DMS 273 treated with DMSO at 0.1 percent for 48 hours (cell line): ENCODE results near the gene C17orf78.
"Not testable (repeated sequence)": the region's sequence is repeated elsewhere in the genome, so short reads cannot be mapped to it uniquely, and the experiment has no call there.

Source experiments
- DNase-seq: peaks from one replicate; lab custom pipeline; 2025; lab: John Stamatoyannopoulos, UW

C17orf78 gene

DNA sequence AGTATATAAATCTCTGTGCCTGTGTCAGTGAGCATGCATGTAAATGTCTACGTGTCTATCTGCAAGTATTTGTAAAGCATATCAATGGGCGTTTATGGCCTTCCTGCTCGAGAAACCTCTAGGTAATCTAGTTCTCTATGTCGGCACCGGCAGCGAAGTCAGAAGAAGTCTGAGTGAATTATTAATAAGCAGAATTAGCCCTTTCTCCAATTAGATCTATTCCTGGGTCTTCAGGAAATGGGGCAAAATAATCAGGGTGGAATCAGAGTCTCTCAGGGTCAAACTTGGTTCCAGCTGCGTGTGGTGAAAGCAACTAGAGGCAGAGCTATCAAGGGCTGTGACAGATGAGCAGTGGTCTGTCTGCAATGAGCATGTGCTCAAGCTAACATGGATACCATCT lies at the start of gene C17orf78:
TSS of gene C17orf78 (plus strand) at position 280 of the 400 bp plus-strand sequence. CDS start at position 388, 108 bp downstream.
- DNase-seq = no peak

DNA sequence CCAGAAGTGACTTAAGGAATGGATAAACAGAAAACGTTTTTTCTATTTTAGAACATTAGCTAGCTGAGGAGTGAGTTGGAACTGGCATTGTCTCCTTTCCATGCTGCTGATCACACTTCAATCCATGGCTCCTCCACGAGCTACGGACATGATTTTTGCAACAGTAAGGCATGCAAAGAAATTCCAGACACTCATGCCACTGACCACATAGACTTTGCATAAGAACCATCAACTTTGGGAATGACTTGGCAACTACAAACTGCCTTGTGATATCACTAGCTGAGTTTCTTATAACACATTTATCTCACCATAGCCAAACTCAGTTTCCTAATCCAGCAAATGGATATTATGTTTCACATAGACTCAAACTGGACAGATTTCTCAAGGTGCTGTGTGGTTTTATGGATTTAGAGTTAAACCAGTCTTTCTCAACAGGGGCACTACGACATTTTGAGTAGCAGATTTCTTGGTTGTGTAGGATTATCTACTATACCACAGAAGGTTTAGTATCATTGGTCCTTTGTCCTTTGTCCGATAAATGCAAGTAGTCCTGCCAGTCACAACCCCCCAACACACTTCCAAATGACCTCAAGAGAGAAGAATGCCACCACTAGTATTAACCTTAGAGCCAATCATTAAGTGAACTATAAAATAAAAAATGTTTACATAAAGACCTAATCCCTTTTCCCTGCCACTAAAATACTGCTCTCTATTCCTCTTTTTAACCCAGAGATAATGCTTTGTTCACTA lies 48.3 kb upstream of the C17orf78 start:
- no peak for DNase-seq

DNA sequence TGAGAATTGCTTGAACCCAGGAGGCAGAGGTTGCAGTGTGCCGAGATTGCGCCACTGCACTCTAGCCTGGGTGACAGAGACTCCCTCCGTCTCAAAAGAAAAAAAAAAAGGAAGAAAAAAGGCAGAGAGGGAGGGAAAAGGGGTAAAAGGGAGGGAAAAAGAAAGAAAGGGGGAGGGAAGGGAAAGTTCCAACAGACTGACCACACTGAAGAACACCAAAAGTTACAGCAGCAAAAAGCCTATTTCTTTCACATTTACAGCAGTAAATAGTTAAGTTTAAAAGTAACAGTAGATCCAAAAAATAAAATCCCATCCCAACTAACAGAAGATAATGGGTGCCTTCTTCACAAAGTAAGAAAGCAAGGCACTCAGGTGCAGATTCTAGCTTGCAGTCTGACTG lies 36.9 kb upstream of the C17orf78 start:
- no peak for DNase-seq

DNA sequence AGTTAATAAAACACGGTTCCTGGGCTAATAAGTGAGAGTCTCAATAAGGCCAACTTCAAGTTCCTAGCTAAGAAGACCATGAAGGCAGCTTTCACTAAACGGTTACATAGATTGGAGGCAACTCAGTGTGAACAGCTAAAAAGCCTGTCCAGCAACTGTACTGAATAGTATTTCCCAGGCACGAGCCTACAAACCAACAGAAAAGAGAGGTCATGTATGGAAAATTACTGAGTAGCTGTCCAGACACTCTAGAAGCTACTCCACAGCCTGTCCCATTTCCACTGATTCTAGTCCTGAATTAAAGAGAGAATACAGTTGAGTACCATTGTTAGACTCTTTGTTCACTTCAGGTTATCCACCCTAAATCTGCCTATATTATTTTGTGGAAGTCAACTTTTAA lies 36.5 kb upstream of the C17orf78 start:
- DNase-seq = no peak

DNA sequence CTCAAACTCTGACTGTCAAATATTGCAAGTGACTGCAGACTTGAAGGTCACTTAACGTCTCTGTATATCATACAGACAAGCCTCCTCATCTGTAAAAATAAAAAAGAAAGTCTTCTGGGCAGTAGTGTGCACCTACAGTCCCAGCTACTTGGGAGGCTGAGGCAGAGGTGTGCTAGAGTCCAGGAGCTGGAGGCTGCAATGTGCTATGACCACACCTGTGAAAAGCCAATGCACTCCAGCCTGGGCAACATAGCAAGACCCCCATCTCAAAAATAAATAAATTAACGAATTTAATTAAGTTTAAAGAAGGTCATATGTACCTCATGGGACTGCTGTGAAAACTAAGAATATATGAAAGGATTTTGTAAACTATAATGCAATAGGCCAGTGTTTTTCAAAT lies 35.0 kb upstream of the C17orf78 start:
- no peak for DNase-seq

DNA sequence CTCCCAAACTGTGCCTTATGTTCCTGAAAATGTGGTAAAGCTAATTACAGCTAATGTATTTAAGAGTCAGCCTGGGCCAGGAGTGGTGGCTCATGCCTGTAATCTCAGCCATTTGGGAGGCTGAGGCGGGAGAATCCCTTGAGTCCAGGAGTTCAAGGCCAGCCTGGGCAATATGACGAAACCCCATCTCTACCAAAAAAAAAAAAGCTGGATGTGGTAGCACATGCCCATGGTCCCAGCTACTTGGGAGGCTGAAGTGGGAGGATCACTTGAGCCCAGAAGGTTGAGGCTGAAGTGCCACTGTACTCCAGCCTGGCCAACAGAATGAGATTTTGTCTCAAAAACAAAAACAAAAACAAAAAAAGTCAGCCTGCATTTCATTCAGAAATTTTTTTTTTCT lies 33.2 kb upstream of the C17orf78 start:
- no peak for DNase-seq

DNA sequence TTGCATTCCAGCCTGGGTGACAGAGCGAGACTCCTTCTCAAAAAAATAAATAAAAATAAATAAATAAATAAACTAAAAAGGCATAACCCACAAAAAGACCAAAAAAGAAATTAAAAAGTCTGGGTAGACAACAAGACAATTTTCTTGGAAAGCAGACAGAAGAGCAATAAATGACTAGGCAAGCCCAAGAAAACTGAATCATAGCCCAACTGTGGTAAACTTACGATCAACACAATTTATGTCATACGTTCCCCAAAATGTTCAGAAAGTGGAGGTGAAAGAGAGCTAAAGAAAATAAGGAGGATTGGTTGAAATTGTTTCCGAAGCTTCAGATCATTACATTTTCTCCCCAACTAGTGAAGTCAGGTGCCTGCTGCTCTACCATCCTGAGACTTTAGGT lies 31.3 kb upstream of the C17orf78 start:
- DNase-seq = no peak

DNA sequence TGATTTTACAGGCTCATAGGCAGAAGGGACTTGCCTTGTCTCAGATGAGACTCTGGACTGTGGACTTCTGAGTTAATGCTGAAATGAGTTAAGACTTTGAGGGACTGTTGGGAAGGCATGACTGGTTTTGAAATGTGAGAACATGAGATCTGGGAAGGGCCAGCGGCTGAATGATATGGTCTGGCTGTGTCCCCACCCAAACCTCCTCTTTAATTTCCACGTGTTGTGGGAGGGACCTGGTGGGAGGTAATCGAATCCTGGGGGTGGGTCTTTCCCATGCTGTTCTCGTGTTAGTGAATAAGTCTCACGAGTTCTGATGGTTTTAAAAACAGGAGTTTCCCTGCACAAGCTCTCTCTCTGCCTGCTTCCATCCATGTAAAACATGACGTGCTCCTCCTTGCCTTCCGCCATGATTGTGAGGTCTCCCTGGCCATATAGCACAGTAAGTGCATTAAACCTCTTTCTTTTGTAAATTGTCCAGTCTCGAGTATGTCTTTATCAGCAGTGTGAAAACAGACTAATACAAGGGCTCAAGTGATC lies 28.9 kb upstream of the C17orf78 start:
- DNase-seq = not testable (repeated sequence)

DNA sequence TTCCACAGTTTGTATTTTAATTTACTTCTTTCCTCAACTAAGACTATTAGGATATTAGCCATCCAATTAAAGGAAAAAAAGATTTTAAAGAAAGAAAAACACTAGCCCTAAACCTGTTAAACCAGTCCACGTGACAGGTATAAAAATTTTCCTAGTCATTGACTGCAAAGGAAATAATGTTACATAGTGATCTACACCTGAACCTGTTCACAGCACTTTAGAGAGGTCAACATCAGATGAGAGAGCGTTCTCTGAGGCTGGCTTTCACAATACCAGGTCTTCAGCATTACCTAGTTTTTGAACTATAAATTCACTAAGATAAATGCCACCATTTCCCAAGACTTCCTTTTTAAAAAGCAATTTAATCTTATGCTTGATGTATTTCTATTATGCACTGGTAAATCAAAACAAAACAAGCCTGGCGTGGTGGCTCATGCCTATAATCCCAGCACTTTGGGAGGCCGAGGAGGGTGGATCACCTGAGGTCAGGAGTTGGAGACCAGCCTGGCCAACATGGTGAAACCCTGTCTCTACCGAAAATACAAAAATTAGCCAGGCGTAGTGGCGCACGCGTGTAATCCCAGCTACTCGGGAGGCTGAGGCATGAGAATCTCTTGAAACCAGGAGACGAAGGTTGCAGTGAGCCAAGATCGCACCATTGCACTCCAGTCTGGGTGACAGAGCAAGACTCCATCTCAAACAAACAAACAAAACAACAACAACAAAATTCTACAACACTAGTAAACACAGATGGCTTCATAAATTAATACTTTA lies 18.8 kb upstream of the C17orf78 start:
- DNase-seq = not testable (repeated sequence)

DNA sequence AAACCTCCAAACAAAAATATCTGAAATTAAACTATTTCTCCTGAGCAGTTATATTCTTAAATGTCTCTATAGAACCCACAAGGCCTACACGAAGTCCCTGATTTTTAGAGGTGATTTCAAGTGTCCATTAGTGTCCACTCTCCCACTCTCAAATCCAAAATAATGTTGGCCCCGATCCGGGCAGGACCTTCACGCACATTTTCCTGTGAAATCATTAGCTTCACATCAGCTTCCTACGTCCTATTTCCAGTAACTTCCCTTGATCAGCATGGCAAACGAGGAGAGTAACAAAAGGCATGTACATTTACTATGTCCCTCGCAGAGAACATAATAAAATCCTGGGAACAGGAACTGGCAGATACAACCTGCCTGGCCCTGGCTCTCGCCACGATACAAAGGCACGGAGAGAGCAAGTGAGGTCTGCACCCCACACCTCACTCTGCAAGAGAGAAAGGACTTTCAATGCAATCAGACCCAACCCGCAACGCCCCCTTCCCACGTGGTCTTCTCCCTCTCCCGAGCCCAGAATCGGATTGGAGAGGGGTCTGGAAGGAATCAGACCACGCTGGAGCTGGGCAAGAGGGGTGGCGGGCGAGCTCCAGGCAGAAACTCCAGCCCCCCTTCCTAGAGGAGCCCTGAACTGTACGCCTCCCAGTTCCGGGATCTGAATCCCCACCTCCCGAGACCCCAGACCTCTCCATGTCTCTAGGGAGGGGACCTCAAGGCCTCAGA lies 17.5 kb upstream of the C17orf78 start:
- DNase-seq = peak; percentile 45

DNA sequence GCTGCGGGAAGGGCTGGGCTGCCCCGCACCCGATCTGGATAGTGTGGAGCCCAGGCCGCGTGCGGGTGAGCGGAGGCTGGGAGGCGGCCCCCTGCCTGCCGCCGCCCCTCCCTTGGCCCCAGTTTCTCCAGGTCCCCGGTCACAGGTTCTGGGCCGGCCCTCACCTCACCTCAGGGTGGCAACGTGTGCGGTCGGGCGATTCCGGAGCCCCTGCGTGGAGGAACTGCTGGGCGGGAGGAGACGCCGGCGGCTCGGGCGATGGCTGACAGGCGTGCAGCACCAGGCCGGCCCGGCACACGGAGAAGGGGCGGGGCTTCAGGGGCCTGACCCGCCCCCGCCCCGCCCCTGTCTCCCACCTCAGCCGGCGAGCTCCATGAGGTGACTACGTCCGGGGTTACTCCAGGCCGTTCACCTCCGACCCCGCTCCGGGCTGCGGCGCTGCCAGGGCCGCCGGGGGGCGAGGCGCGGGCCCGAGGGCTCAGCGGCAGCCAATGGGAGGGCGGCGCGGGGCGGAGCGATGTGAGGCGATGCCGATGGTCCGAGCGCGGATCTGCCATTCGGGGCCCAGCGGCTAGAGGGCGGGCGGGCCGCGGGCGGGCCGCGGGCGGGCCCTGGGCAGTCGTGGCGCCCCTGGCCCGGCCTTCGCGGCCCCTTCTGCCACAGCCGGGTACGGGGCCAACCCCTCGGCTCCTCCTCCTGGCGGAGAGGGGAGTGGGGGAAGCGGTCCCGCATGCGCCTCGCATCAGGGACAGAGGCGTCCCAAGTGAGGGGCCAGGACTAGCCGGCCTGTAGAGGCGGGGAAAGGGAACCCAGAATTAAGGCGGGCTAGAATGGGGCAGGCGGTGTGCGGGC lies 16.7 kb upstream of the C17orf78 start:
- peak; percentile 90 for DNase-seq

DNA sequence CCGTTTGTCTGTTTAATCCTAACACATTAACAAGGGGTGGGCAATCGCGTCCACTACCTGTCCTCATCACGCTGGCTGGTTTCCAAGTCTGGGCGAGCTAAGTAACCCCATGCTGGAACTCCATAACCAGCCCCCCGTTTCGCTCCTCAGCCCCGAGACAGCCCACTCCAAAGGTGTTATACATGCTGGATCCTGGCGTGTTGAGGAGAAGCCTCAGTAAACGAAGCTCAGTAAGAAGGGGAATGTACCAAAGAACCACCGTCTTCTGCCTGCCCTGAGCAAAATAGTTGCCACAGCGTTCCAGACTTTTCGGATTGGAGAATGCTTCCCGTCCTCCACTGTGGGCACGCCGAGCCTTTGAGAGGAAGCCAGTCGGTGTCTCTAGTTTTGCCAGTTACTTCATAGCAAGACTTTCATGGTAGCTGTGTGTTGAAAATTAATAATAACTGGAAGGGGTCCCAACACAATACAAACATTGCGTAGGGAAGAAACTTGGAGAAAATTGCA lies 16.1 kb upstream of the C17orf78 start:
- DNase-seq = no peak

DNA sequence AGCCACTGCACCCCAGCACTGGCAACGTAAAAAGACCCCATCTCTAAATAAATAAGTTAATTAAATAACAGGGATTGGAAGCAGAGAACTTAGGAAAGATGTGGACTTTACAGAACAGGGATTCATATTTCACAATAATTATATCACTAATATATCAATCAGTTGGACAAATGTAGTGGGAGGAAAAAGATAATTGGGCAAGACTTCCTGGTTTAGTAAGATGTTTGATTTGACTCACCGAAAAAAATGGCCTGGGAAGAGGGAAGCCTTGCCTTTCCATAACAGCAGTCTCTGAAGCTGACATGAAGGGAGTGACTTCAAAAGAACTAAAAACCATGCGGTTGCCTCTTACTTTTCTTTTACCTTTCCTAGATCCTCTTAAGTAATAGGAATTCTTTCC lies 15.2 kb upstream of the C17orf78 start:
- DNase-seq = no peak

DNA sequence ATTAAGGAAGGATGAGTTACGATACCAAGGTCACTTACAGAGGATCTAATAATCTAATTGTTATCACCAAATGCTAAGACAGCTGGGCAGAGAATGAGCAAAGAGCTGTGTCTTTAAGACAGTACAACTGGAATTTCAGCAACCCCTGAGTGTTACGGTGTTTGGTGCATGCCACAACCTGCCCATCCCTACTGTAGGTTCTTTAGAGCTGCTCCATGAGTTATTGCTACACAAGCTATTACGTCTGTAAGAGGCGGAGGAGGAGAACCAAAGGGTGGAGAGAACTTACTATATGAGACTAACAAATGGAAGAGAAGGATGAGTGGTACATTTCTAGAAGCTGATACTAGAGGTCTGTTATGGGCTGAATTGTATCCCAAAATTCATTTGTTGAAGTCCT lies 14.2 kb upstream of the C17orf78 start:
- peak; percentile 42 for DNase-seq

DNA sequence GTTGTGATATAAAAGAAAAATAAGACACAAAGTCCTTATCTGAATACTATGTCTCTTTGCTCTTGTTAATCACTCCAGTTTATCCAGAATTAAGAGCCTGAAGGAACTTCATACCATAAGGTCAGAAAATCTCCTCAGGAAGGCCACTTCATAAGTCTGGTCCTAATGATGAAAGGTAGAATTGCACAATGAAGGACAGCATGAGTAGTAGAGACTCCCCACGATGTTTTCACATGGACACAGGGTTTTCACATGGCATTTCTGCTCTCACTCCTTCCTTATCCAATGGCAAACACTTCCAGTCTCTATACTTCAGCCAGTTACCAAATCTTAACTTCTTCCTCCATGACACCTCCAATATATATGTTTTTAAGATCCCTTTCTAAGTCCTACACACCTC lies 10.2 kb upstream of the C17orf78 start:
- DNase-seq = no peak

DNA sequence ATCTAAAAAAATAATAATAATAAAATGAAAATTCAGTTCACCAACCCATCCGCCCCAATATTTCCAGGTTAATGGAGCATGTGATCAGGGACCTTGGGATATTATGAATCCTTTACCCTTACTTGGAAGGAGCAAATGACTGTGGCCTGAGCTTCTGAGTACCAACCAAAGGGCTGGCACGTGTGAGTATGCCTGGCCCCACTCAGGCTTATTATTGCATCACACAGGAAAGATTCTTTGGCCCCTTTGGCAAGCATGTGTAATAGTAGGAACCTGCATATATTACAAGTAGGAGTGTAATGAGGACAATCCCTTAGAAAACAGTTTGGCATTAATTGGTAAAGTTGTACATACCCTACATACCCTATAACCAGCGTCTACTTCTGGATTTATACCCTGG lies 7.2 kb upstream of the C17orf78 start:
- DNase-seq = no peak

DNA sequence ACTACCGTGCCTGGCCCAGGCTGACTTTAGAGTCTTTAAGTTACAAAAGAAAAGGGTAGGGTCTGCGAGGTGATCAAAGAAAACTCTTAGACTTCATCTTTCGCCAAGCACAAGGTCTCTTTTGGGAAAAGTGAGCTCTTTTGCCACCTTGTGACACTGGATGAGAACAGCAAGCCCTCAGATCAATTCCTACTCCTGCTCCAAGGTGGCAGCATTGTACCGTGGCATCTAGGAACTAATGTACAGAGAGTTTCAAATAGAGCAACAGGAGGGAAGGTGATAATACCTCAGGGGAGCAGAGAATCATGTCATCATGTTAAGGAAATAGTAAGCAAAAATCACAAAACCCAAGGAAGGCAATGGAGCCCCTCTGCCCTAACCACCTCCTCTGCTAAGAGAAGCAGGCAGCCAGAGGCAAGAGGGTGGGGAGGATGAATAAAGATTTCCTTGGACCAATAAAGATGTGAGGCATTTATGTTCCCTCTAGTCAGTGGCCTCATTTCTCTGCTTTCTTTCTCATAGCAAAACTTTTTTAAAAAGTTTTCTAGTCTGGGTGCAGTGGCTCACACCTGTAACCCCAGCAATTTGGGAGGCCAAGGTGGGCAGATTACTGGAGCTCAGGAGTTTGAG lies 2.1 kb upstream of the C17orf78 start:
- peak; percentile 31 for DNase-seq

DNA sequence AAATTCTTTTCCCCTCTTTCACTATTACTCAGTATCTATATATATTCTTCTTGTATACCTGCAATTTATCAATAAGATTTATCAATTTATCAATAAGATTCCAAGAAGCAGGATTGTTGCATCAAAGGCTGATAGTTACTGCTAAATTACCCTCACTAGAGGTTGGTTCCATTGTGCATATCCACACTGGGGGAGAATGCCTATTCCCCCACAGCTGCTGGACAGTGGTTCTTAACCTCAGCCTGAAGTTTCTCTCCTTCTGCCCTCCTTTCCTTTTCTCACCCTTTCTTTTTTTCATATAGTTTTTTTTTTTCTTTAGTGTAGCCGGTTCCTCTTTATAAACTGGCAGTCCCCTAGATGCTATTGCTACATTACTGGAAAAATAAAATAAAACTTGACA lies 6.3 kb downstream of the C17orf78 start:
- DNase-seq = no peak

DNA sequence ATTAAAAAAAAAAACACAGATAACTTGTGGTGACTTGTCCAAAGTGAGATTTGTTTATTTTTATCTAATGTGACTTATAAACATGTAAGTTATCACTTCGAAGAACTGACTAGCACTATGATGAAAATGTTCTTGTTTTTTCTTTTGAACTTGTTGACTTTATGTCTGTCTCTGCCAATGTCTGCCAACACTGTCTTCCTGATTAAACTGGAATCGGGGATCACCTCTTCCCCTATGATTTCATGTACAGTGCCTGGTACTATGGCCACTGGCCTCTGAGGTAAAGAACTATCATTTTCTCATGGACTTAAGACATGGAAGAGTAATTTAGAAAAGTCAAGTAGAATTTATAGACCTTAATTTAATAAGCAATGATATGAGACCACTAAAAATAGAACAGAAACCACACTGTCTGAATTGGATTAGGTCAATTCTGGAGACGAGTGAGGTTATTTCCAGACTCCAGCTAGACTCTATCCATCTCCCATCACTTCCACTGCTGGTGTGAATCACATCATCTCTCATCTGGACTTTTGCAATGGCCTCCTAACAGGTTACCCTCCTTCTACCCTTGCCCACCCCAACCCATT lies 8.9 kb downstream of the C17orf78 start:
- no peak for DNase-seq

DNA sequence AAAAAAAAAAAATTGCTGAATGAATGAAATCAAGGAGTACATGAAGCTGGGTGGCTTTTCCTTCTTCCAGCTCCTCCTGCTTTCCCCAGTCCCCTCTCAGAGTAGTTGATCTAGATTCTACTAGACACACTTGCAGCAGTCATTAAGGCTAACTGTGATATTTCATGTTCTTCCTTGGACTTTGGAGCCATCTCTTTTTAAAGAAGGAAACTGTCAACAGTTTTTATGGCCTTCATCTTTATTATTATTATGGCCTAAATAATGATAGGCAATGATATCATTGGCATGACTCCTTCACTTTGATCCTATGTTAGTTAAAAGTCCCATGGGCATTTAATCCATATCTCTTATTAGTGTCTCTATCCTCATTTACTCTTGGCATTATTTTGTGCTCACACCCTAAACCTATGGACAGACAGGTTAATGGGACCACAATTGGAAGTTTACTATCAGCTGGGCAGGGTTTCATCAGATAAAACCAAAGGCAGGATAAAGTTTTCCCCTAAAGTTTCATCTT lies 9.7 kb downstream of the C17orf78 start:
- DNase-seq = no peak
